Neural cell (in vitro differentiated cells): ENCODE data around the gene PDGFA. TPM values are rescaled to one million over a fixed set of nuclear protein-coding genes. Genes with fewer than 3 reads are reported as not detected.

Source experiments
- H2AFZ ChIP-seq: fragments of 200-600, 300-800 bp; sonication (generic), shearing (Covaris generic); 2 replicates; pipeline ENCODE4 v1.6.0; 2014; ENCODE audit warnings: low read depth, mild to moderate bottlenecking, antibody characterized with exemption, low read length, moderate library complexity
- H3F3A ChIP-seq: fragments of 200-600 bp; shearing (Covaris generic); 2 replicates; pipeline ENCODE4 v1.6.1; 2016; ENCODE audit warnings: mild to moderate bottlenecking, moderate library complexity, mixed read lengths, antibody characterized with exemption, low read length; ENCODE audit not compliant: insufficient read depth, poor library complexity, severe bottlenecking
- H3K27ac ChIP-seq: fragments of 200-600, 300-800 bp; sonication (generic), shearing (Covaris generic); 2 replicates; pipeline ENCODE4 v1.5.1; 2014; ENCODE audit warnings: mild to moderate bottlenecking, low read length, moderate library complexity
- H3K27me3 ChIP-seq: fragments of 300-800, 200-600 bp; sonication (generic), shearing (Covaris generic); 2 replicates; pipeline ENCODE4 v1.6.0; 2014; ENCODE audit warnings: mild to moderate bottlenecking, low read depth, low read length, moderate library complexity; ENCODE audit not compliant: insufficient read depth
- H3K36me3 ChIP-seq: fragments of 300-800, 200-600 bp; sonication (generic), shearing (Covaris generic); 2 replicates; pipeline ENCODE4 v1.5.1; 2014; ENCODE audit warnings: mild to moderate bottlenecking, antibody characterized with exemption, low read length, moderate library complexity; ENCODE audit not compliant: insufficient read depth
- H3K4me2 ChIP-seq: fragments of 300-800, 200-600 bp; sonication (generic), shearing (Covaris generic); 2 replicates; pipeline ENCODE4 v1.6.0; 2014; ENCODE audit warnings: mild to moderate bottlenecking, low read length
- H3K4me3 ChIP-seq: fragments of 300-800, 200-600 bp; sonication (generic), shearing (Covaris generic); 2 replicates; pipeline ENCODE4 v1.5.1; 2014; ENCODE audit warnings: mild to moderate bottlenecking, low read length, moderate library complexity
- H3K79me2 ChIP-seq: fragments of 200-600 bp; shearing (Covaris generic); replicated peaks from 2 replicates; pipeline ENCODE4 v1.6.0; 2014; ENCODE audit warnings: mild to moderate bottlenecking, low read length, moderate library complexity; ENCODE audit not compliant: insufficient read depth
- H3K9ac ChIP-seq: fragments of 300-800, 200-600 bp; sonication (generic), shearing (Covaris generic); 2 replicates; pipeline ENCODE4 v1.6.1; 2016; ENCODE audit warnings: mild to moderate bottlenecking, low read length, mixed read lengths
- H3K9me2 ChIP-seq: fragments of 200-600 bp; shearing (Covaris generic); 2 replicates; pipeline ENCODE4 v1.6.1; 2016; ENCODE audit warnings: mild to moderate bottlenecking, low read length, mixed read lengths; ENCODE audit not compliant: insufficient read depth
- H3K9me3 ChIP-seq: fragments of 200-600, 300-800 bp; sonication (generic), shearing (Covaris generic); 2 replicates; pipeline ENCODE4 v1.6.1; 2016; ENCODE audit warnings: mild to moderate bottlenecking, mixed run types, low read length, moderate library complexity, mixed read lengths
- H4K20me1 ChIP-seq: fragments of 200-600 bp; shearing (Covaris generic); 2 replicates; pipeline ENCODE4 v1.6.1; 2016; ENCODE audit warnings: mild to moderate bottlenecking, mixed run types; ENCODE audit not compliant: insufficient read depth
- EP300 ChIP-seq: fragments of 450-650 bp; conservative IDR thresholded peaks from 2 replicates; pipeline ENCODE4 v1.6.1; 2014; ENCODE audit warnings: antibody characterized with exemption, mild to moderate bottlenecking, moderate library complexity; ENCODE audit not compliant: poor library complexity, severe bottlenecking
- EZH2 ChIP-seq: fragments of 200-600, 300-800 bp; shearing (Covaris generic), sonication (generic); IDR thresholded peaks from 2 replicates; pipeline ENCODE4 v1.6.1; 2014; ENCODE audit warnings: antibody characterized with exemption, low read length, borderline replicate concordance, mild to moderate bottlenecking; ENCODE audit not compliant: insufficient read depth, poor library complexity, severe bottlenecking
- MXI1 ChIP-seq: fragments of 450-650 bp; conservative IDR thresholded peaks from 2 replicates; pipeline ENCODE4 v1.6.1; 2014; ENCODE audit warnings: antibody characterized with exemption, mild to moderate bottlenecking; ENCODE audit not compliant: poor library complexity, severe bottlenecking
- POLR2AphosphoS5 ChIP-seq: IDR thresholded peaks from 2 replicates; pipeline ENCODE4 v1.6.1; 2012
- RAD21 ChIP-seq: fragments of 450-650 bp; conservative IDR thresholded peaks from 2 replicates; pipeline ENCODE4 v1.6.1; 2014; ENCODE audit warnings: antibody characterized with exemption, mild to moderate bottlenecking, moderate library complexity
- SMC3 ChIP-seq: fragments of 450-650 bp; conservative IDR thresholded peaks from 2 replicates; pipeline ENCODE4 v1.6.1; 2014; ENCODE audit warnings: antibody characterized with exemption, mild to moderate bottlenecking, moderate library complexity; ENCODE audit not compliant: poor library complexity
- TAF1 ChIP-seq: IDR thresholded peaks from 2 replicates; pipeline ENCODE4 v1.6.1; 2012; ENCODE audit warnings: low read depth
- polyA plus RNA-seq: library from polyadenylated mRNA; depleted of rRNA; stranded (reverse); fragments of >200 nt; gene quantifications from 2 replicates; pipeline ENCODE4 v1.2.3, GENCODE V29; 2014
- TF ChIP-seq, protein P1 (sequence below): IDR thresholded peaks from 2 replicates; pipeline ENCODE4 v1.6.1; 2012; ENCODE audit warnings: borderline replicate concordance
- TF ChIP-seq, protein P2 (sequence below): fragments of 450-650 bp; IDR thresholded peaks from 2 replicates; pipeline ENCODE4 v1.5.1; 2014; ENCODE audit warnings: antibody characterized with exemption, mild to moderate bottlenecking, moderate library complexity; ENCODE audit not compliant: poor library complexity, severe bottlenecking

PDGFA gene
- polyA plus RNA-seq, 1 donor from 2014 or later: 4.1 TPM

DNA sequence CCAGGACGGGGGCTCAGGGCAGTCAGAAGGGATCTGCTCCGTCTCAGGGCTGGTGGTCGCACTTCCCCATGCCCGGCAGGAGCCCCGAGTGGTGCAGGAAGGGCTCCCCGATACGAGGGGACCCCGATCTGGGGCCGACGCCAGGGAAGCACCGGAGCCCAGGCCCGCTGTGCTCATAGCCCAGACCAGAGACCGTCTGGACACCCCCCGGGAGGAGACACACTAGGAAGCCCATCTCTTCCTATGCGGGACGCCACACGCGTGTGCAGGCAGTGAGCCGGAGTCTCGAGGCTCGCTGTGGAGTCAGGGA, 39.7 kb upstream of the PDGFA start:
- H3K27me3 ChIP-seq: no peaks in the 10 kb centered on the region
- TF ChIP-seq, protein P1, sequence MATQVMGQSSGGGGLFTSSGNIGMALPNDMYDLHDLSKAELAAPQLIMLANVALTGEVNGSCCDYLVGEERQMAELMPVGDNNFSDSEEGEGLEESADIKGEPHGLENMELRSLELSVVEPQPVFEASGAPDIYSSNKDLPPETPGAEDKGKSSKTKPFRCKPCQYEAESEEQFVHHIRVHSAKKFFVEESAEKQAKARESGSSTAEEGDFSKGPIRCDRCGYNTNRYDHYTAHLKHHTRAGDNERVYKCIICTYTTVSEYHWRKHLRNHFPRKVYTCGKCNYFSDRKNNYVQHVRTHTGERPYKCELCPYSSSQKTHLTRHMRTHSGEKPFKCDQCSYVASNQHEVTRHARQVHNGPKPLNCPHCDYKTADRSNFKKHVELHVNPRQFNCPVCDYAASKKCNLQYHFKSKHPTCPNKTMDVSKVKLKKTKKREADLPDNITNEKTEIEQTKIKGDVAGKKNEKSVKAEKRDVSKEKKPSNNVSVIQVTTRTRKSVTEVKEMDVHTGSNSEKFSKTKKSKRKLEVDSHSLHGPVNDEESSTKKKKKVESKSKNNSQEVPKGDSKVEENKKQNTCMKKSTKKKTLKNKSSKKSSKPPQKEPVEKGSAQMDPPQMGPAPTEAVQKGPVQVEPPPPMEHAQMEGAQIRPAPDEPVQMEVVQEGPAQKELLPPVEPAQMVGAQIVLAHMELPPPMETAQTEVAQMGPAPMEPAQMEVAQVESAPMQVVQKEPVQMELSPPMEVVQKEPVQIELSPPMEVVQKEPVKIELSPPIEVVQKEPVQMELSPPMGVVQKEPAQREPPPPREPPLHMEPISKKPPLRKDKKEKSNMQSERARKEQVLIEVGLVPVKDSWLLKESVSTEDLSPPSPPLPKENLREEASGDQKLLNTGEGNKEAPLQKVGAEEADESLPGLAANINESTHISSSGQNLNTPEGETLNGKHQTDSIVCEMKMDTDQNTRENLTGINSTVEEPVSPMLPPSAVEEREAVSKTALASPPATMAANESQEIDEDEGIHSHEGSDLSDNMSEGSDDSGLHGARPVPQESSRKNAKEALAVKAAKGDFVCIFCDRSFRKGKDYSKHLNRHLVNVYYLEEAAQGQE: no peak
- TF ChIP-seq TAF1 (no peak), POLR2AphosphoS5 (no peak), SMC3 (no peak), MXI1 (no peak), RAD21 (no peak), EP300 (no peak), EZH2 (no peak)
- TF ChIP-seq, protein P2, sequence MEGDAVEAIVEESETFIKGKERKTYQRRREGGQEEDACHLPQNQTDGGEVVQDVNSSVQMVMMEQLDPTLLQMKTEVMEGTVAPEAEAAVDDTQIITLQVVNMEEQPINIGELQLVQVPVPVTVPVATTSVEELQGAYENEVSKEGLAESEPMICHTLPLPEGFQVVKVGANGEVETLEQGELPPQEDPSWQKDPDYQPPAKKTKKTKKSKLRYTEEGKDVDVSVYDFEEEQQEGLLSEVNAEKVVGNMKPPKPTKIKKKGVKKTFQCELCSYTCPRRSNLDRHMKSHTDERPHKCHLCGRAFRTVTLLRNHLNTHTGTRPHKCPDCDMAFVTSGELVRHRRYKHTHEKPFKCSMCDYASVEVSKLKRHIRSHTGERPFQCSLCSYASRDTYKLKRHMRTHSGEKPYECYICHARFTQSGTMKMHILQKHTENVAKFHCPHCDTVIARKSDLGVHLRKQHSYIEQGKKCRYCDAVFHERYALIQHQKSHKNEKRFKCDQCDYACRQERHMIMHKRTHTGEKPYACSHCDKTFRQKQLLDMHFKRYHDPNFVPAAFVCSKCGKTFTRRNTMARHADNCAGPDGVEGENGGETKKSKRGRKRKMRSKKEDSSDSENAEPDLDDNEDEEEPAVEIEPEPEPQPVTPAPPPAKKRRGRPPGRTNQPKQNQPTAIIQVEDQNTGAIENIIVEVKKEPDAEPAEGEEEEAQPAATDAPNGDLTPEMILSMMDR: no peak
- H3K27ac ChIP-seq: no peak overlapping the region
- no peak overlapping the region for H2AFZ ChIP-seq
- H3K4me3 ChIP-seq: no peak overlapping the region
- no peaks in the 10 kb centered on the region for H3F3A ChIP-seq
- H3K9me2 ChIP-seq: no peaks in the 10 kb centered on the region
- H3K79me2 ChIP-seq: no peaks in the 10 kb centered on the region
- no peak overlapping the region for H3K4me2 ChIP-seq
- no peaks in the 10 kb centered on the region for H4K20me1 ChIP-seq
- no peak overlapping the region for H3K9ac ChIP-seq
- no peaks in the 10 kb centered on the region for H3K36me3 ChIP-seq
- peaks cover 3% of the 10 kb centered on the region for H3K9me3 ChIP-seq

DNA sequence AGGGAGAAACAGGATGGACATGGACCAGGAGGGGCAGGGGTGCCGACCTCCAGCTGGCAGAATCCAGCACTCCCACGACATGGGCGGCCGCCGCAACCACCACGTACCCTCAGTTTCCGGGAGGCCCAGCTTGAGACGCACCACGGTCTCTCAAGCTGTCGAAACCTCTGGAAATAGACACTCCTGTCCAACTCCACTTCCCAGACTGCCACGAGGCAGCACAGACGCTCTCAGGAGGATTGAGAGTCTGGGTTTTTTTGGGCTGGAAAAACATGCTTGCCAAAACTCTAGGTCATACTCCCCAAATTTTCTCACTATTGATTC, 37.9 kb upstream of the PDGFA start:
- no peaks in the 10 kb centered on the region for H4K20me1 ChIP-seq
- no peaks in the 10 kb centered on the region for H3K27me3 ChIP-seq
- H3K4me3 ChIP-seq: no peak overlapping the region
- H3K79me2 ChIP-seq: no peaks in the 10 kb centered on the region
- H3K27ac ChIP-seq: no peak overlapping the region
- H3K9ac ChIP-seq: no peak overlapping the region
- no peaks in the 10 kb centered on the region for H3K36me3 ChIP-seq
- no peak for TF ChIP-seq POLR2AphosphoS5
- no peak for TF ChIP-seq EP300
- TF ChIP-seq TAF1: no peak
- TF ChIP-seq, protein P2: no peak
- TF ChIP-seq MXI1: no peak
- H2AFZ ChIP-seq: no peak overlapping the region
- no peaks in the 10 kb centered on the region for H3F3A ChIP-seq
- peaks cover 3% of the 10 kb centered on the region for H3K9me3 ChIP-seq
- H3K4me2 ChIP-seq: no peak overlapping the region
- no peaks in the 10 kb centered on the region for H3K9me2 ChIP-seq
